Activated T-cell treated with anti-CD3 and anti-CD28 coated beads for 4 hours (primary cell): ENCODE data around the gene NAA25.
"Not testable (repeated sequence)": the region's sequence is repeated elsewhere in the genome, so short reads cannot be mapped to it uniquely, and the experiment has no call there.

ENCODE experiments used
- DNase-seq: peaks from one replicate; pipeline ENCODE4 v3.0.0-alpha.2; 2020

The NAA25 gene

DNA sequence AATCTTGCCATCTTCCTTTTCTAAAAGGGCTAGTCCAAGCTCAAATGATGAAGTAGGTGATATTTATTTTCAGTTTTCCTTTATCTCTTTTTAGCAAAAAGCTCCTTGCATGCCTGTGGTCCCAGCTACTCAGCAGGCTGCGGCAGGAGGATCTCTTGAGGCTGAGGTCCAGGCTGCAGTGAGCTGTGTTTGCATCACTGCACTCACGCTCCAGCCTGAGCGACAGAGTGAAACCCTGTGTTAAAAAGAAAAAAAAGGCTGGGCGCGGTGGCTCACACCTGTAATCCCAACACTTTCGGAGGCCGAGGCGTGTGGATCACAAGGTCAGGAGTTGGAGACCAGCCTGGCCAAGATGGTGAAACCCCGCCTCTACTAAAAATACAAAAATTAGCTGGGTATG, 100.6 kb downstream of the NAA25 start:
- DNase-seq: no peak

DNA sequence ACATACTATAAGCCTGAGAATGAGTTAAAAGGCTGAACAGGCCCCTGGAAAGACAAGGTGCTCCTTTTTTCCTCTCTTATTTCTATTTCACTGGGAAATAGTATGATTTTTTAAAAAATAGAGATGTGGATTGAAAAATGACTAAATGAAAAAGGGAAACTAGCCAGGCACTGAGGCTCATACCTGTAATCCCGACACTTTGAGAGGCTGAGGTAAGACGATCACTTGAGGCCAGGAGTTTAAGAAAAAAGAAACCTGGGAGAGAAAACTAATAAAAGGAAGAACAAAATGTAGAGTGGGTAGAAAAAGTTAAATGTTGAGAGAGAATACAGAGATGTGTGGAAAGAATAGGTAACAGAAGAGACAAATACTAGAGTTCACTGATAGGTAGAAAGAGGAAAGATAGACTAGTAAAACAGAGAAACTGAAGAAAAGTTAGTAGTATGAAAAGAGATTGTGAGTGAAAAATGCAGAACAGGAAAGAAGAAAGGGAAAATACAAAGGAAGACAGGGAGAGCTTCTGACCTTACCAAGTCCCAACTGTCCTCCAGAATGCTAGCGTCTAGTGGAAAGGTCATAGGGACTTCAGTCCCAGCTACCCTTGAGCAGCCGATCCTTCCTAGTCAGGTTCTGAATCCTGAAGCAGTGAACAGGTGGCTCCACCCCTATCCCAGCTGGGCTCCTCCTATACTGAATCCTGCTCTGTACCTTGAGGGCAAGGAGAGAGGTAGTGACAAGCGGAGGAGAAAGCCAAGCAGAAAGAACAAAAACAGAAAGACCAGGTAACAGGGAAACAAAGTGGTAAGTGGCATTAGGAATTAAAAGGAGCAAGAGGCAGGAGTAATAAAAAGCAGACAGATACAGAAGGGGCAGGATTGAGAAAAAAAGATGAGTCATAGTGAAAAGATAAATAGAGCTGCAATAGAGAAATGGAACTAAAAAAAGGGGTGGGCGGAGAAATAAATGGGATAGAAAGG, 102.9 kb downstream of the NAA25 start:
- DNase-seq: no peak

DNA sequence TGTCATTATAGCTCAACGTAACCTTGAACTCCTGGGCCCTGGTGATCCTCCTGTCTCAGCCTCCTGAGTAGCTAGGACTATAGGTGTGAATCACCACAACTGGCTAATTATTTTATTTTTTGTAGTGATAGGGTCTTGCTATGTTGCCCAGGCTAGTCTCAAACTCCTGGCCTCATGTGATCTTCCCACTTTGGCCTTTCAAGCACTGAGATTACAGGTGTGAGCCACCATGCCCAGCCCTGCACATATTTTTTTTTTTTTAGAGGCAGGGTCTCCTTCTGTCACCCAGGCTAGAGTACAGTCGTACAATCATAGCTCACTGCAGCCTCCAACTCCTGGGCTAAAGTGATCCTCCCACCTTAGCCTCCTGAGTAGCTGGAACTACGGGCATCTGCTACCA, 104.5 kb downstream of the NAA25 start:
- DNase-seq: no peak

DNA sequence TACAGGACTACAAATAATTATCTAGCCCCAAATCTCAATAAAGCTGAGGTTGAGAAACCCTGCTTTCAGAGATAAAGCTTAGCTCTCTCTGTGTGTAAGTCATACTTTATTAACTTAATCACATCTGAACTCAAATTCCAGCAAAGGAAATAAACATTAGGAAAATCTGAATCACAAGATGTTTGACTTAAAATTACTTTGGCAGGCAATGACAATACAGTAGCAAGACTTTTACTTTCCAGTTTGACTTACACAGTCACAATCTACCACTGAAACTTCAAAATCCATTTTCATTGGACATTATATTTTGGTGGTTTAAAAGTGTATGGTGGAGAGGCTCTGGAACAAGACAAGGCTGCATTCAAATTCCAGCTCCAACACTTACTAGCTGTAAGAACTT, 107.0 kb downstream of the NAA25 start:
- DNase-seq: no peak

DNA sequence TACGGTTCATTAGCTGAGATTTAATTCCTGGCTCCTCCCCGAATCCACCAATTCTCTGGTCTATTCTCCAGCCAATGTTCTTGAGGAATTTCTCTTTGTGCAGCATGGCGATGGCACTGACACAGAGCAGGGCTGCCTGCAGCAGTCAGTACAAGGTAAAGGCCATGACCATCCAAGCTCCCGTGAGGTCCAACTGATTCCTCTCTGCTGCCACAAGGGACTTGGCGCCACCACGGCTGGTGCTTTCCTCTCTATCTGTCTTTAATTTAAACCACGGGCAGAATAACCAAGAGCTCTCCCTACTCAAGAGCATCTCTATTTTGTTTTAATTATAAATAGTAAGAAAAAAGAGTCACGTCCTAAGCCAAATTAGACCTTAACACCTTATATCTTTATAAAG, 107.8 kb downstream of the NAA25 start:
- no peak for DNase-seq

DNA sequence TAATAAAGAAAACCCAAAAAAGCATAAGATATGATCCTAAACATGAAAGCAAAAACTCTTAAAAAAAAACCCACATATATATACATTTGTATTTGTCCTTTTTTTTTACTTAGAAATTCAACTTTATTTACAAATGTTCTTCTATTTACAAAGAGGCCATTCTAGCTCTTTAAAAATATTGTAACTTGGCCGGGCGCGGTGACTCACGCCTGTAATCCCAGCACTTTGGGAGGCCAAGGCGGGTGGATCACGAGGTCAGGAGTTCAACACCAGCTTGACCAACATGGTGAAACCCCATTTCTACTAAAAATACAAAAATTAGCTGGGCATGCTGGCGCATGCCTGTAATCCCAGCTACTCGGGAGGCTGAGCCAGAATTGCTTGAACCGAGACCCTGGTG, 109.5 kb downstream of the NAA25 start:
- not testable (repeated sequence) for DNase-seq

DNA sequence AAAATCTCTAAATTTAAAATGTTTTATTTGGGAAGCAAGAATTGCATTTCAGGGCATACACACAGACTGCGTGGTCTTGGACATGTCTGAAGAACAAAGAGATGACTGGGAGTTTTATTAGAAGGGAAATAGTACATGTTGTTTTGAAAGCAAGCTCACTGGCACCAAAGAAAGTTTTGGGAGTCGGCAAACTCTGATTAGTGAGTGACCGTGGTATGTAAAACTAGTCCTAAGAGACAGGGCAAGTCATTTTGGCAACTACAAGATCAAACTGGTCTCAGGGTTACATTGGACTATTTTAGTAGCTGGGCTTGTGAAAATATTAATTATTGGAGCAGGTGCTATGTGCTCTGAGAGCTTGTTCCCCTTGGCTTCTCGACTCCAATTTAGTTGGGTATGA, 110.6 kb downstream of the NAA25 start:
- no peak for DNase-seq

DNA sequence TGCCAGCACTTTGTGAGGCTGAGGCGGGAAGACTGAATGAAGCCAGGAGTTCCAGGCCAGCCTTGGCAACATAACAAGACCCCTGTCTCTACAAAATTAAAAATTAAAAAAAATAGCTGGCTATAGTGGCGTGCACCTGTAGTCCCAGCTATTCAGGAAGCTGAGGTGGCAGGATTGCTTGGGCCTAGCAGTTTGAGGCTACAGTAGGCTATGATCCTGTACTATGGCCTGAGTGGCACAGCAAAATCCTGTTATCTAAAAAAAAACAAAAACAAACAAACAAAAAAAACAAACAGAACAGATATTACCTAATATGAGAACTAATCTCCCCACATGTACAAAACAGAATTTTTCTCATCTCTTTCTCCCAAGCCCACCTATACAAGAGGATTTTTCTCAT, 111.3 kb downstream of the NAA25 start:
- no peak for DNase-seq

DNA sequence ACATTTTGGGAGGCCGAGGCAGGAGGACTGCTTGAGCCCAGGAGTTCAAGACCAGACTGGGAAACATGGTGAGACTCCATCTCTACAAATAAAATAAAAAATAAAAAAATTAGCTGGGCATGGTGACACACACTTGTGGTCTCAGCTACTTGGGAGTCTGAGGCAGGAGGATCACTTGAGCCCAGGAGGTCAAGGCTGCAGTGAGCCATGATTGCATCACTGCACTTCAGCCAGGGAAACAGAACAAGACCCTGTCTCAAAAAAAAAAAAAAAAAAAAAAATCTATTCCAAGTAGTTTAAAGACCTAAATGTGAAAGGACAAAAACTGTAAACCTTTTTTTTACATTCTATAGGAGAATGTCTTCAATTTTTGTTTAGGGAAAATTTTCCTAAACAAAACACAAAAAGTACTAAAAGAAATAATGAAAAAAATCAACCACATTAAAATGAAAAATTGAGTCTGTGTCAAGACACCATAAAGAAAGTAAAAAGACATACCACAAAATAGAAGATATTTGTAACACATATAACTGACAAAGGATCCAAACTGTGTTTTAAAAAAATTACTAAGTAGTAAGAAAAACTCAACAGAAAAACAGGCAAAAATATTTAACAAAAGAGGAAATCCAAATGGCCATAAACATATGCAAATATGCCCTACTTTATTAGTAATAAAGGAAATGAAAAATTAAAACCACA, 112.7 kb downstream of the NAA25 start:
- DNase-seq: no peak

DNA sequence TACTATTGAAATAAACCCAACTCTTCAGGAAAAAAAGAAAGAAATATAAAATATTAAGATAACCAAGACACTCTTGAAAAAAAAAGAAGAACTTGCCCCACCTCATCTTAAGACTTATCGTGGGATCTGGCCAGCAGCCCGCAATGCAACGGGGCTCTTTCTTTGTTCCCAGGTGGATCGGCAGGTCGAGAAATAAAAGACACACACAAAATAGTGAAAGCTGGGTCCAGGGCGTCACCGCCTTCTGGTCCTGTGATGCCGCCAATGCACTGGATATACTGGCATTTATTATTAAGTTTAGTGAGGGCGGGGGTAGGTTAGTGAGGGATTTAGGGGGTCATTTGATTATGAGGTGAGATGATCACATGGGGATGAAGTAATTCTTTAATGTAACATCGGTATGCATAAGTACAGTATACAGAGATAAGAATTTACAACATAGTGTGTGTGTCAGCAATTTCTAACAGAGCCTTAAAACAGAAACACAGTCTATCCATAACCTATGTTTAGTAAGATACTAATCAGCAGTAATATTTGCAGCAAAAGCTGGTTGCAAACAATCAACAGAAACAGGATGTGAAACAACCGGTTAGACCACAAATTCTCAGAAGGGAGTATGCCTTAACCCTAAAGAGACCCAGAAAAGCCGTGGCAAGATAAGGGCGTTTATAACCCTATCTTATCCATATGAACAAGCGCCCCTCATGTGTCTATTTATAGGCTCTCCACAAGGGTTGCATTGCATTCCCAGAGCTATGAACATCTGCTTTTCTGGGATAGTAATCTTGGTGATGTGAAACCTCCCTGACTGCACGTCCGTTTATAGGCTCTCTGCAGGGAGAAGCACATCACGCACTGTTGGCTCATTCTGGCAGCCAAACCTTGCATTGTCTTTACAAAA, 114.1 kb downstream of the NAA25 start:
- not testable (repeated sequence) for DNase-seq

DNA sequence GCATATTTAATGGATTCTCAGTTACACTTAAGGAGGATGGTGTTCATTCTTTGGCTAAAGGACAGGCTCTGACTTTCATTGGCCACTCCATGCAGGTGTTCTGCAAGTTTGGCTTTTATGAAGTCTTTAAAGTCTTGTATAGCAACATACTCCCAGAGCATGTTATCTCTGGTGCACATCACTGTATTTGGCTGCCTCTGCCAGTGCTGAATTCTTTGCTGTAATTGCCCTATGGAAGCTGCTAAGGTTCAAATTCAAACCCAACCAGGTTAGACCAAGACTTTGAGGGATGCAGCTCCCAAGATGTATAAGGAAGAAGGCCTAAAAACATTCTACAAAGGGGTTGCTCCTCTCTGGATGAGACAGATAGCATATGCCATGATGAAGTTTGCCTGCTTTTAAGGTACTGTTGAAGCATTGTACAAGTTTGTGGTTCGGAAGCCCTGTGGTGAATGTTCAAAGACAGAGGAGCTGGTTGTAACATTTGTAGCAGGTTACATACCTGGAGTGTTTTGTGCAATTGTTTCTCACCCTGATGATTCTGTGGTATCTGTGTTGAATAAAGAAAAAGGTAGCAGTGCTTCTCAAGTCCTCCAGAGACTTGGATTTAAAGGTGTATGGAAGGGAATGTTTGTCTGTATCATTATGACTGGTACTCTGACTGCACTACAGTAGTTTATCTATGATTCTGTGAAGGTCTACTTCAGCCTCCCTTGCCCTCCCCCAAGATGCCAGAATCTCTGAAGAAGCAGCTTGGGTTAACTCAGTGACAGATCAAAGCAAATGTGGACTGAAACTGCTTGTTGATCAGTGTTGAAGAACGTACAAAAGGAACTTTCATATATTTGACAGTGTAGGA, 115.1 kb downstream of the NAA25 start:
- no peak for DNase-seq

DNA sequence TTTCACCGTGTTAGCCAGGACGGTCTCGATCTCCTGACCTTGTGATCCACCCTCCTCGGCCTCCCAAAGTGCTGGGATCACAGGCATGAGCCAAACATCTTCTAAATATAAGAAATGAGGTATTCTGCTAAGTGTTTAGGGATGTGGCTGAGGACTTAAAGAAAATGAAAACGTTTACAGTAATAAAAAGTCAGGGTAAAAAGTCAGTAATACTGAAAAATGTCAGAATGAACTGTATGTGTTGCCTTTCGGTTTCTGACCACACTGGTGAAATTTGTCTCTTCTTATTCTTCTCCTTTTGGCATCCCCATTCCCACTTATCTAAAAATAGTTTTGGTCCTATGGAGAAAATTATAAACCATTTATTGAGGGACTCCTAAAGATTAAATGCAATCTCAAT, 116.1 kb downstream of the NAA25 start:
- DNase-seq: no peak

DNA sequence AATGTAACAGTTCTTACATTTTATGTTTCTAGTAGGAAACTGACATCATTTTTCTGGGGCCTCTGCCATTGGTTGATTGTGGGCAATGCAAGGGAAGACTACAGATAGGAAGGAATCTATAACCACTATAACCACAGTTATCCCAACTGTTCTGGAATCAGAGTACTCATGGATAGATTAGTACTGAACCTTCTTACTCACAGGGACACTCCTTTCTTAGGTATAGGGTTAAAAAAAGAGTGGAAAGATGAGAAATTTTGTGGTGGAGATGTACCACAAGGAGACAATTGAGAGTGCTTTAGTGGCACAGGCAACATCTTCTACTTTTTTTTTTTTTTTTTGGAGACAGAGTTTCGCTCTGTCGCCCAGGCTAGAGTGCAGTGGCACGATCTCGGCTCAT, 116.6 kb downstream of the NAA25 start:
- DNase-seq: no peak

DNA sequence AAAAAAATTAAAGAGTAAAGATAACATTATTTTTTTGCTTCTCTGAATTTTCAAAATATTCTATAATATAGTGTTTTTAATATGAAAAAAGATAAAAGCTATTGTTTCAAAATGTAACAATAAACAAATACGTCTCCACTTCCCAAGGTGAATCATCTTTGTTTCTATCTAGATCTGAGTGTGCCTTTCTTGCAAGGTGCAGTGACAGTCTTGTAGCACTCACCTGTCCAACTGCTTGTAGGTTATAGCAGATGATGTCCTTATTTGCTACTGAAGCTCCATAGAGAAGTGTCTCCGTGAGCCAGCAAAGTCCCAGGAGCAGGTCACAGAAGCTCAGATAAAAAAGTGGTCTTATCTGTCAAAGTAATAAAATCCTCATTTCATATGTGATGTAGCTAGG, 117.0 kb downstream of the NAA25 start:
- DNase-seq: no peak

DNA sequence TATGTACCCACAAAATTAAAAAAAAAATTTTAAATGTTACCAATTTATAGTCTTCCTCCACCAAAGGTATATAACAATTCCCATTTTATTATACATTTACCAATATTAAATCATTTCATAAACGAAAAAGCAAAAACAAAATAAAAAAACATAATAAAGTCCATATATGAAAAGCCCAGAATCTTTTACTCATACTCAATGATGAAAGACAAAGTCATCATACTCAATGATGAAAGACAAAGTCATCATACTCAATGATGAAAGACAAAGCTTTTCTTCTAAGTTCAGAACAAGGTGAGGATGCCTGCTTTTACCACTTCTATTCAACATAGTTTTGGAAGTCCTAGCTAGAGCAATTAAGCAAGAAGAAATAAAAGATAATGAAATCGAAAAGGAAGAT, 123.8 kb downstream of the NAA25 start:
- no peak for DNase-seq

DNA sequence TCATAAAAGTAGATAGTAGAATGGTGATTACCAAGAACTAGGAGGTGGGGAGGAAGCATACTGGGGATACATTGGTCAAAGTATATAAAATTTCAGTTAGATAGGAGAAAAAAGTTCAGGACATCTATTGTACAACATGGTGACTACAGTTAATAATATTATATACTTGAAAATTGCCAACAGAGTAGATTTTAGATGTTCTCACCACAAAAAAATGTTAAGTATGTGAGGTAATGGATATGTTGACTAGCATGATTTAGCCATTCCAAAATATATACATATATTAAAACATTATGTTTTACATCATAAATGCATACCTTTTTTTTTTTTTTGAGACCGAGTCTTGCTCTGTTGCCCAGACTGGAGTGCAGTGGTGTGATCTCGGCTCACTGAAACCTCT, 126.6 kb downstream of the NAA25 start:
- no peak for DNase-seq

DNA sequence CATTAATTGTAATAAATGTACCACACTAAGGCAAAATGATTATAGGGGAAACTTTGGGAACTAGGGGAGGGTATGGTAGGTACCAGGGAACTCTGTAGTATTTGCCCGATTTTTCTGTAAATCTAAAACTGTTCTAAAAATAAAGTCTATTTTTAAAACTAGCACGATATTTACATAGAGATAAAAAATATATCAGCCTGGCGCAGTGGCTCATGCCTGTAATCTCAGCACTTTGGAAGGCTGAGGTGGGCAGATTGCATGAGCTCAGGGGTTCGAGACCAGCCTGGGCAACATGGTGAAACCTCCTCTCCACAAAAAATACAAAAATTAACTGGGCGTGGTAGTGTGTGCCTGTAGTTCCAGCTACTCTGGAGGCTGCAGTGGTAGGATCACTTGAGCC, 128.0 kb downstream of the NAA25 start:
- DNase-seq: no peak

DNA sequence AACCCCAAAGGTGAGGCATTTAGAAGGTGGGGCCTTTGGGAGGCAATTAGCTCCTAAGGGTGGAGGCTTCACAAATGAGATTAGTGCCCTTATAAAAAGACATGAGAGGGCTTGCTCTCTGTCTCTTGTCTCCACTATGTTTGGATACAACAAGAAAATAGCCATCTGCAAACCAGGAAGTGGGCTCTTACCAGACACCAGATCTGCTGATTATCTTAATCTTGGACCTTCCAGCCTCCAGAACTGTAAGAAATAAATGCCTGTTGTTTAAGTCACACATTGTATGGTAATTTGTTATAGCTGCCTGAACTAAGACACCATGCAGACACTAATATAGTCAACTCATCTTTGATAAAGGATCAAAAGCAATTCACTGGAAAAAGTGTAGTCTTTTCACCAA, 130.0 kb downstream of the NAA25 start:
- DNase-seq: no peak

DNA sequence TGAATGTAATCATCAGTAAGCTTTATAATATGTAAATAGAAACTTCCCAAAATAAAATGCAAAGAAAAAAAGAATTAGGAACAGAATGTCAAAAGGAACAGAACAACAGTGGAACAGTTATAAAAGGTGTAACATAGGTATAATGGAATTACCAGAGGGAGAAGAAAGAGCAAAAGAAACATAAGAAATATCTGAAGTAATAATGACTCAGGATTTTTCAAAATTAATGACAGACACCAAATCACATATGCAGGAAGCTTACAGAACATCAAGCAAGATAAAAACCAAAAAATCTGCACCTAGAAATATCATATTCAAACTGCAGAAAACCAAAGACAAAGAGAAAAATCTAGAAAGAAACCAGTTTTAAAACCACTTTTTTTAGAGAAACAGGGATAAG, 131.7 kb downstream of the NAA25 start:
- no peak for DNase-seq
